ENCODE results near the gene KIFC1. TPM values are rescaled to one million over a fixed set of nuclear protein-coding genes. Genes with fewer than 3 reads are reported as not detected.

KIFC1 gene
- total RNA-seq, 1 donor, result 4.8 TPM

DNA sequence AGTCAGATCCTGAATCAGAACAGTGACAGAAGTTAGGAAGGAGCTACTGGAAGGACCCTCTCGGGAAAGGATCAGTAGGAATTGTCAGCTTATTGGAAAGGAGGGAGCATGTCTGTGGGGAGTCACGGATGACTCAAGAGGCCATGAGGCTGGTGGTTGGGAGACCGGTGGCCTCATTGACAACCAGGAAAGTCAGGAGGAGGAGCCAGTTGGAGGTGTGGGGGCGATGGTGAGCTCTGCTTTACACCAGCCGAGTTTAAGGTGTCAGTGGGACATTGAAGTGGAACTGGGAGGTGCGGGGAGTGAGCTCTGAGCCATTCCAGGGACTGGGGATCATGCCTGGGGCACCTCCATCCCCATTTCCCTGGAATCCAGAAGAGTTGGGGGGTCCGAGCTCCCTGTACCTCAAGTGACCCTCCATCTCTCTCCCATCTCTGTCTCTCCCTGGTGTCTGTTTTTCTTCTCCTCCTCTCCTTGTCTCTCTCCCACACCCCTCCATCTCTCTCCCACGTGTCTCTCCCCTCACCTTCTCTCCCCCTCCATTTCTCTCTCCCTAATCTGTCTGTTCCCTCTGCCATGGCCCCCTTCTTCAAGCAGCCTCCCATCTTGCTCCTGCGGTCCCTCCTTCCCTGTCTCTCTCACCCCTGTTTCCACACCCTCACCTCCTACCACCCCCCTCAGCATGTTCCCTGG, 48.5 kb downstream of the KIFC1 start:
- DNase-seq (ENCODE audit: low read depth in 2 of 3, low spot score in 2 of 3), result no peak

DNA sequence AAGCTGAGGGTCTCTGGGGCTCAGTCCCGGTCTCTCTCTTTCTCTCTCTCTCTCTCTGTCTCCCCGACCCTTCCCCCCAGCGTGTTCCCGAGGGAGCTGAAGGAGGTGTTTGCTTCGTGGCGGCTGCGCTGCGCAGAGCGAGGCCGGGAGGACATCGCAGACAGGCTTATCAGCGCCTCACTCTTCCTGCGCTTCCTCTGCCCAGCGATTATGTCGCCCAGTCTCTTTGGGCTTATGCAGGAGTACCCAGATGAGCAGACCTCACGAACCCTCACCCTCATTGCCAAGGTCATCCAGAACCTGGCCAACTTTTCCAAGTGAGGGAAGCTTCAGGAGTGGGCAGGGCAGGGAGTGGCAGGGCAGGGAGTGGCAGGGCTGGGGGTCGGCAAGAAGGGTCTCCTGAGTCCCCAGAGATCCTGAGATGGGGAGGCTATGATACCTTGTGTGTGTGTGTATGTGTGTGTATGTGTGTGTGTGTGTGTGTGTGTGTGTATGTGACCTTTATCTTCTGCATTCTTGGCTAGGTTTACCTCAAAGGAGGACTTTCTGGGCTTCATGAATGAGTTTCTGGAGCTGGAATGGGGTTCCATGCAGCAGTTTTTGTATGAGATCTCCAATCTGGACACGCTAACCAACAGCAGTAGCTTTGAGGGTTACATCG, 49.2 kb downstream of the KIFC1 start:
- DNase-seq (ENCODE audit: low read depth in 2 of 3, low spot score in 2 of 3), result no peak

DNA sequence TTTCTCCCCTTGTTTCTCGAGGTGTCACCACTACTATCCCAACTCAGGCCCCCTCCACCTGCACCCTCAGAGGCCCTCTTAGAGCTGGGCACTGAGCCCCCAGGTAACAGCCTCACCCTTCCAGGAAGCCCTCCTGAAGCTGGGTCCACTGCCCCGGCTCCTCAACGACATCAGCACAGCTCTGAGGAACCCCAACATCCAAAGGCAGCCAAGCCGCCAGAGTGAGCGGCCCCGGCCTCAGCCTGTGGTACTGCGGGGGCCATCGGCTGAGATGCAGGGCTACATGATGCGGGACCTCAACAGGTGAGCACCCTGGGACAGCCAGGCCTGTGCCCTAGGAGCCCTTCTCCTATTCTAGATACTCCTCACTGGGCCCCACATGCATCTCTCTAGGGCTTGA, 49.8 kb downstream of the KIFC1 start:
- no peak for DNase-seq (ENCODE audit: low read depth in 2 of 3, low spot score in 2 of 3)

DNA sequence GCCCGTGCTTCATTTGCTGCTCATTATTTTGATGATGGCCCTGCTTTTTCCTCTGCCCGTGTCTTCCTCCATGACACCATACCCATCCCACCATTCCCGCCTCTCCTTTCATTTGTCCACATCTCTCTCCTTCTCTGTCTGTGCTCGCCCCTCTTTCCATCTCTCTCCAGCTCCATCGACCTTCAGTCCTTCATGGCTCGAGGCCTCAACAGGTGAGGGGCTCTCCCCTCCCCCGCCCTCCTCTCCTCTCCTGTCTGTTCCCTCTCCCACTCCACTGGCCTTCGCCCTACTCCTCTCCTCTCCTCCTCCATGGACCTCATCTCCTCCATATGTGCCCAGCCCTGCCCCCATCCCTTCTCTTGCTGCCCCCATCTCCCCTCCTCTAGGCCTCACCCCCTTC, 50.7 kb downstream of the KIFC1 start:
- DNase-seq (ENCODE audit: low read depth in 2 of 3, low spot score in 2 of 3), result no peak

DNA sequence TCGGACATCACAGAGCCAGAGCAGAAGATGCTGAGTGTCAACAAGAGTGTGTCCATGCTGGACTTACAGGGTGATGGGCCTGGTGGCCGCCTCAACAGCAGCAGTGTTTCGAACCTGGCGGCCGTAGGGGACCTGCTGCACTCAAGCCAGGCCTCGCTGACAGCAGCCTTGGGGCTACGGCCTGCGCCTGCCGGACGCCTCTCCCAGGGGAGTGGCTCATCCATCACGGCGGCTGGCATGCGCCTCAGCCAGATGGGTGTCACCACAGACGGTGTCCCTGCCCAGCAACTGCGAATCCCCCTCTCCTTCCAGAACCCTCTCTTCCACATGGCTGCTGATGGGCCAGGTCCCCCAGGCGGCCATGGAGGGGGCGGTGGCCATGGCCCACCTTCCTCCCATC, 51.4 kb downstream of the KIFC1 start:
- DNase-seq (ENCODE audit: low read depth in 2 of 3, low spot score in 2 of 3), result no peak

DNA sequence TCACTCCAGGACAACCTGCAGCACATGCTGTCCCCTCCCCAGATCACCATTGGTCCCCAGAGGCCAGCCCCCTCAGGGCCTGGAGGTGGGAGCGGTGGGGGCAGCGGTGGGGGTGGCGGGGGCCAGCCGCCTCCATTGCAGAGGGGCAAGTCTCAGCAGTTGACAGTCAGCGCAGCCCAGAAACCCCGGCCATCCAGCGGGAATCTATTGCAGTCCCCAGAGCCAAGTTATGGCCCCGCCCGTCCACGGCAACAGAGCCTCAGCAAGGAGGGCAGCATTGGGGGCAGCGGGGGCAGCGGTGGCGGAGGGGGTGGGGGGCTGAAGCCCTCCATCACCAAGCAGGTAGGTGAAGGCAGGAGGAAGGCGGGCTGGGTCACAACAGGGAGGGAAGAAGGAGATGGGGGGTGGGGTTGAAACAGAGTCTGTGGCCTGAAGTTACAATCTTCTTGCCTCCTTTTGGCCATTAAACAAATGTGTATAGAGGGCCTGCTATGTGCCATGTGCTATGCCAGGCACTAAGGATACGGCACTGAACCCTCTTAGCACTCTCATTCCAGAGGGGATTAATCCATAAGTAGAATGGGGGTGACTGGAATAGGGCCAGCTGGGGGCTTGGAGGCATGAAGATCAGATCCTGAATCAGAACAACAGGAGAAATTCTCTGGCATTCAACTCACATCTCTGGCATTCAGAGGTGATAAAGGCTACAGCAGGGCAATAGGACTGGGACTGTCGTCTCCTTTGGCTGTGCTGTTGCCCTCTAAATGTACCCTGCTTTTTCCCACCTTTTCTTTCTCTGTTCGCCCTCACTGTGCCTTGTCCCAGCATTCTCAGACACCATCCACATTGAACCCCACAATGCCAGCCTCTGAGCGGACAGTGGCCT, 52.2 kb downstream of the KIFC1 start:
- no peak for DNase-seq (ENCODE audit: low read depth in 2 of 3, low spot score in 2 of 3)

DNA sequence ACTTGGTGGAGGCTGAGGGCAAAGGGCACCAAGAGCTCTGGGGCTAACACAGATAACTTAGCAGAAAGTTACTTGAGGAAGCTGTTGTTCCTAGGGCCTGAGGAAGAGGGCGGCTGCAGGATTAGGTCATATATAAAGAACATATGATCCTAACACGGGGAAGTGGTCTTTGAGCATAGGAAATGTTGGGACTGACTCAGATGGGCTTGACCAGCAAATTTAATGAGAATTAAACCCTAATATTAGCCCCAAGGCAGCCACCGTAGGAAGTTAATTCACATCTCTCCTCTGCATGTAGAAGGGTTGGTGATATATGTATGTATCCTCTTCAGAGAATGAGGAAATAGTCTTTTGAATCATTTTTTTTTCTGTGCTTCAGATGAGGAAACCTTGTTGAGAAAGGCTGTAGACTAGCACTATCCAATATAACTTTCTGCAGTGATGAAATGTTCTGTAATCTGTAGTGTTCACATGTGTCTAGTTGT, 53.5 kb downstream of the KIFC1 start:
- DNase-seq (ENCODE audit: low read depth in 2 of 3, low spot score in 2 of 3), result no peak

DNA sequence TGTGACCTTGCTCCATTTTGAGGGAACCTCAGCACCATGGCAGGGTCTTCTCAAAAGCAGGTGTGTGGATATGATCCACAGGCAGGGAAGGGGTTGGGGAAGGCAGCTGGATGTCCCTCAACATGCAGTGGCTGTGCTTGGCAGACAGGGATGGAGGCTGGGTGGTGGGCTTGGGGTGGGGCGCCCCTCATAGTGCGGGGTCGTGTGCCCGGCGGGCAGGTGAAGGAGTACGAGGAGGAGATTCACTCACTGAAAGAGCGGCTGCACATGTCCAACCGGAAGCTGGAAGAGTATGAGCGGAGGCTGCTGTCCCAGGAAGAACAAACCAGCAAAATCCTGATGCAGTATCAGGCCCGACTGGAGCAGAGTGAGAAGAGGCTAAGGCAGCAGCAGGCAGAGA, 54.7 kb downstream of the KIFC1 start:
- no peak for DNase-seq (ENCODE audit: low read depth in 2 of 3, low spot score in 2 of 3)

DNA sequence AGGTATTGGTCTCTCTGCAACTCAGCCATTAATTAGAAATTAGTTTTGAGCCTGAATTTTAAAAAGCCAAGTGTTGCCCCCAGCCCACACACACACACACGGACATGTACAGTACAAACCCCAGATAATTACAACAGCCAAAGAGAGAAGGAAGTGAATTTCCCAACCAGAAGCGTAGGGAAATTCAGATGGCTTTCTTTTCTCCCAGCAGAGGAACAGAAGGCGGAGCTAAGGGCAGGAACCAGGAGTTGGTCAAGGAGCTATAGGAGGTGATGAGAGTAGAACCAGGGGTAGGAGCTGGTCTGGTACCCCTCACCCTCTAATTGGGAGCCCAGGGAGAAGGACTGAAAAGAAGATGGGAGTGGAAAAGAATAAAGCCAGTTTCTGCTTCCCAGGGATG, 58.8 kb downstream of the KIFC1 start:
- DNase-seq (ENCODE audit: low read depth in 2 of 3, low spot score in 2 of 3), result no peak

DNA sequence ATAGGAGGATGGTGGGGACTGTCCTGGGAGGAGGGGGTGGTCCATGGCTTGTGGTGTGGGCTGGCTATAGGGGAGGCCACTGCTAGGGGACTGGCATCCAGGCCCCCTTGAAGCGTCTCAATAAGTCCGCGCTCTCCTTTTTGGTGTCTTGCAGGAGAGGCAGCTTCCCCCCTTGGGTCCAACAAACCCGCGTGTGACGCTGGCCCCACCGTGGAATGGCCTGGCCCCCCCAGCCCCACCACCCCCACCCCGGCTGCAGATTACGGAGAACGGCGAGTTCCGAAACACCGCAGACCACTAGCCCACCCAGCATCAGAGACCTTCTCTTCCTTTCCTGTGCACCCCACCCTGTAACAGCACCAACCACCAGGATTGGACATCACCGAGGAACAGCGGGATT, 60.0 kb downstream of the KIFC1 start:
- no peak for DNase-seq (ENCODE audit: low read depth in 2 of 3, low spot score in 2 of 3)

DNA sequence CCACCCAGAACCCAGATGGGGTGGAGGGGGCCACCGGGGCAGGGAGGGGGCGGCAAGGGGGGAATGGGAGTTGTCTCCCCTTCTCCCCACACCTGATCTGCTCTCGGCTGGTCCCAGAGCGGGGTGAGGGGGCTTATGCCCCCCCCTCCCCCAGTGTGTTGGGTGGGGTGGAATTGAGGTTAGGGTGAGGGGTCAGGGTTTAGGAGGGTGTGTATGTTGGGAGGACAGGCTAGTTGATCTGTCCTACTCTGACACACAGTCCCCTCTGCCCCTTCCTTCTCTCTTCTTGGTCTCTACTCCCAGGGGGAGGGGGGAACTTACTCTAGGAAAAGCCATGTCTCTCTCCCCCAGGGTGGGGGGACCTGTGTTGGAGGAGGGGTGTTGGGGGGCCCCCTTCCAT, 60.9 kb downstream of the KIFC1 start:
- DNase-seq (ENCODE audit: low read depth in 2 of 3, low spot score in 2 of 3), result no peak

DNA sequence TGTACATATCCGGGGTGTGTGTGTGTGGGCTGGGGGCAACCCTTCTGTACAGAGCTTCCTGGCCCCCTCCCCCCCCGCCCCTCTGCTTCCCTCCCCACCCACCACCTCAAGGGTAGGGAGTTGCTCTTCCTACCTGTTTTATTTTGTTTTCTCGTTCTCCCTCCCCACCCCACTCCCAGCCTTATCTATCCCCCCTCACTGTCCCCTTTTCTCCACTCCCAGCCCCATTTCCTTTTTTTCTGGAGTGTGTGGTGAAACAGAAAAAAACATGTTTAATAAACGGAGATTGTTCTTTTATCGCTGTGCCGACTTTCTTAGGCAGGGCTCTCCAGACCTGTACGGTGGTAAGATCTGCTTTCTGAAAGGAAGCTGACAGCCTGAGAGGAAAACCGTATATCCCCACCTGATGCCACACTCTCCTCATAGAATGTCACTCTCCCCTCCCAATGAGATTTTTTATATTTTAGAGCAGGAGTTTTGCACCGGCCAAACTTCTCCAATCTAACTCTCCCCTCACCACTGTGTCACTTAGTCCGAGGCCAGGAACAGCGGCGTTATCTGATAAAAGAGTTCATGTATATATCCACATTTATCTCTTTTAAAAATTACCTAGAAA, 61.9 kb downstream of the KIFC1 start:
- DNase-seq (ENCODE audit: low read depth in 2 of 3, low spot score in 2 of 3), result peak in 2 of 3 donors; percentile 15 to 17

DNA sequence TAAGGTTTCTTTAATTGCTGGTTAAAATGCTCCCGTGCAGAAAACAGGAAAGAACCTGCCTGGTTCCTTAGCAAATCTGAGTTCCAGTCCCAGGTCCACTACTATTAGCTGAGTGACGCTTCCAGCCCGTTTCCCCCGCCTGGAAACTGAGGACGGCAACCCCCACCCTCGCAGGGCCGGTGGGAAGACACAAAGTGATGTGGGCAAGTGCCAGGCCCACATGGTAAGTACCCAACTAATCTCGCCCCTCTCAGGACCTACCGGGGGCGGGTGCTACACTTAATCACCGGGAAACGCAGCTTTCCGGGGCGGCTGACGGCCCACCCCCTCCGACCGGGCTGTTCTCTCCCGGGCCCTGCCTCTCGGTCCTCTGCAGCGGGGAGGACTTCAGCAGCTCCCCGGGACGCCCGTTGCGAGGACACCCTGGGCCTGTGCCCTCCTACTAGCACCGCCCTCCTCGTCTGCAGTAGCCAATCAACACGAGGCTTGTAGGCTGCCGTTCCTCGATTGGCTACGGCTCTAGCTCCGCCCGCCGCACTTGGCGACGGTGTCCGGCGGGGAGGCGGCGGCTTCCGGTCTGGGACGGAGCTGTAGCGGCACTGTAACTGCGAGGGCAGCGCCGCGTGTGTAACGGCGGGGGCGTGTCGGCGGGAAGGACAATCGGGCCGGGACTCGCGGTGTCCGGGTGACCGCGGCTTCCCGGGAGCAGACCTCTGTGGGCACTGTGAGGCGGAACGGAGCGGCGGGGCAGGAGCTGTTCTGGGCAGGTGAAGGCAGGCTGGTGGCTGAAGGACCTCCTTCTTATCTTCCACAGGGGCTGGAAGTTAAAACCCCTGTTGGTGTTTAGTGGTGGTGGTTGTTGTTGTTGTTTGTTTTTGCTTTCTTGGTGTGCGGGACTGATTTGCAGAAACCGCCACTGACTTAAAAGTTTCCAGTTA, 62.7 kb downstream of the KIFC1 start, which contains the start of gene ZBTB9:
ZBTB9 (plus strand) TSS at position 568 of the 938 bp plus-strand sequence. CDS start 525 bp downstream, outside the sequence.
- DNase-seq (ENCODE audit: low read depth in 2 of 3, low spot score in 2 of 3), result peak; percentile 72 to 95 (median 91)

DNA sequence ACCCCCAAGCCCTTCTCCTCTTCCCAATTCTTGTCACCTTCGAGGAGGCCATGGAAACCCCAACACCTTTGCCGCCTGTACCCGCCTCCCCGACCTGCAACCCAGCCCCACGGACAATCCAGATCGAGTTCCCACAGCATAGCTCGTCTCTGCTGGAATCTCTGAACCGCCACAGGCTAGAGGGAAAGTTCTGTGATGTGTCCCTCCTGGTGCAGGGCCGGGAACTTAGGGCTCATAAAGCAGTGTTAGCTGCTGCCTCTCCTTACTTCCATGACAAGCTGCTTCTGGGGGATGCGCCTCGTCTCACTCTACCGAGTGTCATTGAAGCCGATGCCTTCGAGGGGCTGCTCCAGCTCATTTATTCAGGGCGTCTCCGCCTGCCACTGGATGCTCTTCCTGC, 63.4 kb downstream of the KIFC1 start:
- DNase-seq (ENCODE audit: low read depth in 2 of 3, low spot score in 2 of 3), result no peak

DNA sequence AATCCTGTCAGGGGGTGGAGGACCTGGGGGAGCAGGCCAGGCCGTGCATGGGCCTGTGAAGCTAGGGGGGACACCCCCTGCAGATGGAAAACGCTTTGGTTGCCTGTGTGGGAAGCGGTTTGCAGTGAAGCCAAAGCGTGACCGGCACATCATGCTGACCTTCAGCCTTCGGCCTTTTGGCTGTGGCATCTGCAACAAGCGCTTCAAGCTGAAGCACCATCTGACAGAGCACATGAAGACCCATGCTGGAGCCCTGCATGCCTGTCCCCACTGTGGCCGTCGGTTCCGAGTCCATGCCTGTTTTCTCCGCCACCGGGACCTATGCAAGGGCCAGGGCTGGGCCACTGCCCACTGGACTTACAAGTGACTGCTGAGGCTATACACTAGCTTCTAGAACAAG, 64.5 kb downstream of the KIFC1 start:
- DNase-seq (ENCODE audit: low read depth in 2 of 3, low spot score in 2 of 3), result no peak

DNA sequence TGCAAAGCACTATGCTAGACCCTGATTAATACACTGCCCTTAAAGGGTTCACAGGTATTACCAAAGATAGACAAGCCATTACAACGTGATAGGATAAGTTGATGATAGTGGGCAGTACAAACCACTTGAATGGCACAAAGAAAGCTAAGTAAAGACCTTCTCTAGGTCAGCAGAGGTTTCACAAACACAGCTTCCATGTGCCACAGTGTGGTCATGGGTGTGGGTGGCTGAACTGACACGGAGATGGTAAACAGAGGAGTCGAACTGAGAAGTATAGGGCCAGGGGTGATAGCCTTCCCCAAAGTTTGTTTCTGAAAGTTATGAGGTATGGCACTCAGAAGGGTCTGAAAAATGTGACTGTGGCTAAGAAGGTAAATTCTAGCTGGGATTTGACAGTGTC, 67.1 kb downstream of the KIFC1 start:
- DNase-seq (ENCODE audit: low read depth in 2 of 3, low spot score in 2 of 3), result no peak

DNA sequence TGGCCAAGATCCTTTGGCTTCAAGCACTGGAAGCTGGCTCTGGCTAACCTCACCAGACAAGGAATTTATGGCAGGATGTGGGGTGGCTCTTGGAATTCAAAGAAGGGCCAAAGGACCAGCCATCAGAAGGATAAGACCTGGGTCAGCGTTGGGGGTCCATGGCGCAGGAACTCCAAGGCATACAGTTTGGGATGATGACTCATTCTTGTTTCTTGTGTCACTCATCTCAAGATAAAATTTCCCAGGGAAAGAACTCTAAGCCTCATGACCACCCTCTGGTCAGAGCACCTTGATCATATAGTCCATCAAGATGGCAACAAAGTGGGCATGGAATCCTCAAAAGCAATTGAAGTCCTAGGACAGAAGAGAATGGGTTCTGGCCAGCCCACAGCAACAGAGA, 67.6 kb downstream of the KIFC1 start:
- DNase-seq (ENCODE audit: low read depth in 2 of 3, low spot score in 2 of 3), result no peak

All from hematopoietic multipotent progenitor cell (in vitro differentiated cells).